GM18498 (cell line): ENCODE data around the gene BTG2.
A peak's percentile ranks its signal among the peaks of the same experiment; 100 is the strongest.
"Not testable (repeated sequence)": the region's sequence is repeated elsewhere in the genome, so short reads cannot be mapped to it uniquely, and the experiment has no call there.

Source experiments
- ATAC-seq: cut with Tn5 transposase; IDR thresholded peaks from one replicate; pipeline ENCODE4 v1.9.1; 2021; ENCODE audit warnings: mild to moderate bottlenecking, moderate library complexity; ENCODE audit not compliant: unreplicated experiment

Gene BTG2, protein sequence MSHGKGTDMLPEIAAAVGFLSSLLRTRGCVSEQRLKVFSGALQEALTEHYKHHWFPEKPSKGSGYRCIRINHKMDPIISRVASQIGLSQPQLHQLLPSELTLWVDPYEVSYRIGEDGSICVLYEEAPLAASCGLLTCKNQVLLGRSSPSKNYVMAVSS

DNA sequence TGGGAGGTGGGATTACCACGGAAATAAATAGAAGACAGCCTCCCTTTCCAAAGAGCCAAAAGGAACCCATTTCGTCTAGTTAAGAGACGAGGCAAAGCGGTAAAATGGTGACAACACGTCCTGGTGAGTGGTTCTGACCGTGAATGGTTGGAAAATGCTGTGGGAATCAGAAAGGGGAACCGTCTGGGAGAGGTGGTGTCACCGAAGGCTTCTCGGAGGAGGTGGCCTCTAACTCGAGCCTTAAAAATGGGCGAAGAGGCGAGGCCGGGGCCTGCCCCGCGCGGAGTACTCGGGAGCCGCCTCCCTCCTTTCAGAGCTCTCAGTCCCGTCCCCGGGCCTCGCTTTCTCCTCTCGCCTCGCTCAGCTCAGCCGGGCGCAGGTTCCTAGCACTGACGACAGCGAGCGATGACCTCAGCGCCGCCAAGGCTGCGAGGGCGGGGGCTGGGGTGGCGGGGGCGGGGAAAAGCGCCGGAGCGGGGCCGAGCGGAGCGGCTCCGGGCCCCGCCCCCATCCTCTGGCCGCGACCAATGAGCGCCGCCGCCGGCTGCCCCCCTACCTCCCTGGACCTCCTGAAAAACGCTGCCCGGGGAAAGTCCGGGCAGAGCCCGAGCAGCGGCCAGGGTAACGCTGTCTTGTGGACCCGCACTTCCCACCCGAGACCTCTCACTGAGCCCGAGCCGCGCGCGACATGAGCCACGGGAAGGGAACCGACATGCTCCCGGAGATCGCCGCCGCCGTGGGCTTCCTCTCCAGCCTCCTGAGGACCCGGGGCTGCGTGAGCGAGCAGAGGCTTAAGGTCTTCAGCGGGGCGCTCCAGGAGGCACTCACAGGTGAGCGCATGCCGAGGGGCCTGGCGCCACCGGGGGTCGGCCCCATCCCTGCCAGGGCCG lies at the start of gene BTG2:
TSS of gene BTG2 (plus strand) at position 601 of the 890 bp plus-strand sequence. CDS start at position 689, 88 bp downstream.
- peak; percentile 76 for ATAC-seq

DNA sequence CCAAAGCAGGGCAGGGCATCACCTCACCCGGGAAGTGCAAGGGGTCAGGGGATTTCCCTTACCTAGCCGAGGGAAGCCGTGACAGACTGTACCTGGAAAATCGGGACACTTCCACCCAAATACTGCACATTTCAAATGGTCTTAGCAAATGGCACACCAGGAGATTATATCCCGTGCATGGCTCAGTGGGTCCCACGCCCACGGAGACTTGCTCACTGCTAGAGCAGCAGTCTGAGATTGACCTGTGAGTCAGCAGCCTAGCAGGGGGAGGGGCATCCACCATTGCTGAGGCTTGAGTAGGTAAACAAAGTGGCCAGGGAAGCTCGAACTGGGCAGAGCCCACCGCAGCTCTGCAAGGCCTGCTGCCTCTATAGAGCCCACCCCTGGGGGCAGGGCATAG lies 48.7 kb upstream of the BTG2 start:
- ATAC-seq, result not testable (repeated sequence)

DNA sequence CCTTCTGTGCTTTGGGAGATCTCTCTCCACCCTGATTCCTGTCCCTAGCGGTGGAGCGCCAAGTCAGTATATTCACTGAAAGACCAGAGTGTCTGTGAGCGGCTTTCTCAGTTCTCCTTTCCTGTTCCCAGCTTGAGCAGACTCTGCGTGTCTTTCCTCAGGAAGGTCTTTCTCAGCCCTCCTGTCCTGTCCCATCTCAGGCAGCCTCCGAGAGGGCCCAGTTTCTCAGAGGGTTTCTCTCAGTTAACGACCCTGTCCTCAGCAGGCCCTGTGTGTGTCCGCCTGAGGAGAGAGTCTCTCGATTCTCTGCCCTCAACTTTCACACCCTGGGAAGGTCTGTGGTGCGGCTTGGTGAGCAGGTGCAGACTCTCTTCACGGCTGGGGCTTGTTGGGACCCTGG lies 41.8 kb upstream of the BTG2 start:
- no peak for ATAC-seq

DNA sequence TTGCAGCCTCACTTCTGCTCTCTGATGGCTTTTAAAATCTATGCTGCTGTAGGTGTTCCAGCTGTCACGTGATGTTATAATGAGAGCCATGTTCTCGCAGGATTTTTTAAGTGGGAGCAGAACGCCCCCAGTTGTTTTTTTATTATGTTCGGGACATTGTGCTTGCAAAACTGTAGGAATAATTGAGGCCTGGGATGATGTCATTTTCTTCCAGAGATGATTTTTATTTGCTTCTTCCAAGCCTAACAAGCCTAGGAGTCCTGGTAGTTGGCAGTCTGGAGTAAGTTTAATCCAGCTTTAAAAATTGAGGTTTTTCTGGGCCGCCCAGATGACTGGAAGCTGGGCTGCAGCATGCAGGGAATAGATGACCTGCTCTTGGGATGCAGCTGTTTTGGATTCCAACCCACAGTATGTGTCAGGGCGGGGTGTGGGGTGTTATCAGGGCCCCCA lies 41.2 kb upstream of the BTG2 start:
- no peak for ATAC-seq

DNA sequence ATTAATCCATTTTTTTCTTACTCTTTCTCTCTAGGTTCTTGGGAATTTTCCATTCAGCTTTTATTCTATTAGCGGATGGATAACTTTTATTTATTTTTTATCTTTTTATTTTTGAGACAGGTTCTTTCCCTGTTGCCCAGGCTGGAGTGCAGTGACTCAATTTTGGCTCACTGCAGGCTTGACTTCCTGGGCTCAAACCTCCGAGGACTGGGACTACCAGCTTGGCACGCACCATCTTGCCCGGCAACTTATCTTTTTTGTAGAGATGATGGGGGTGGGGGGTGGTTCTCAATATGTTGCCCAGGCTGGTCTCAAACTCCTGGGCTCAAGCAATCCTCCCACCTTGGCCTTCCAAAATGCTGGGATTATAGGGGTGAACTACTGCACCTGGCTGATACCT lies 39.8 kb upstream of the BTG2 start:
- ATAC-seq, result no peak

DNA sequence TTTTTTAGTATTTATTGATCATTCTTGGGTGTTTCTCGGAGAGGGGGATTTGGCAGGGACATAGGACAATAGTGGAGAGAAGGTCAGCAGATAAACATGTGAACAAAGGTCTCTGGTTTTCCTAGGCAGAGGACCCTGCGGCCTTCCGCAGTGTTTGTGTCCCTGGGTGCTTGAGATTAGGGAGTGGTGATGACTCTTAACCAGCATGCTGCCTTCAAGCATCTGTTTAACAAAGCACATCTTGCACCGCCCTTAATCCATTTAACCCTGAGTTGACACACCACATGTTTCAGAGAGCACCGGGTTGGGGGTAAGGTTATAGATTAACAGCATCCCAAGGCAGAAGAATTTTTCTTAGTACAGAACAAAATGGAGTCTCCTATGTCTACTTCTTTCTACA lies 39.2 kb upstream of the BTG2 start:
- not testable (repeated sequence) for ATAC-seq

DNA sequence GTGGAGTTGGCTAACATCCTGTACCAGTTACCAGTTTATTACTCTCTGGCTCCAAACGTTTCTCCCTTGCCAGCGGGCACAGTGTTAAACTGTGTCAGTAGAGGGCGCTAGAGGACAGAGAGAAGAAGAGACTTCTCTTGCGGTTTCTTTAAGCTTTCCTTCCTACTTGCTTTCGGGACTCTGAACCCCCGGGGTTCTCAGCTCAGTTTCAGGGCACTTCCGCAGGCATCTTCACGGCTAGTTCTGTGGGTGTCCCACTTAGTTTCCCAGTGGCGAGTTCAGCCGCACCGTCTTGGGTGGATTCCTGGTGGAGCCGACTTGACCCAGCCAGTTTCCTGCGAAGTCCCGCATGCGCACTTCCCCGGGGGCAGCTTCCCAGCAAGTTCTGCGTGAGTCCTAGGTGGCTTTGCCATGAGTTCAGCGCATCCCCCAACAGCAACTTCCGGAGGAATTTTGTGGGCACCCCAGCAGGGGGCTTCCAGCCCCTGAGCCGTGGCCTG lies 37.9 kb upstream of the BTG2 start:
- ATAC-seq, result peak; percentile 75

DNA sequence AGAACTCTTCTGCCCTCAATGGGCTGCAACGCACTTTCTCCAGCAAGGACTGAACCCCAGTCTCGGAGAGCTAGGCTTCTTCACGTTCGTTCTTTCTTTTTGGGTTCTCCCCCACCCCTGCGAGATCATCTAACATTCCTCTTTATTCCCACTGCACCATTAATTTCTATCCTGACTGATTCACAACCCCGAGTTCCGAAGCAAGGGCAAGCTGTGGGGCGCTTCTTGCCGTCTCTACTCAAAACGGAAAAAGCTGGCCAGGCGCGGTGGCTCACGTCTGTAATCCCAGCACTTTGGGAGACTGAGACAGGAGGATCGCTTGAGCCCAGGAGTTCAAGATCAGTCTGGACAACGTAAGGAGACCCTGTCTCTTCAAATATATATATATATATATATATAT lies 37.4 kb upstream of the BTG2 start:
- no peak for ATAC-seq

DNA sequence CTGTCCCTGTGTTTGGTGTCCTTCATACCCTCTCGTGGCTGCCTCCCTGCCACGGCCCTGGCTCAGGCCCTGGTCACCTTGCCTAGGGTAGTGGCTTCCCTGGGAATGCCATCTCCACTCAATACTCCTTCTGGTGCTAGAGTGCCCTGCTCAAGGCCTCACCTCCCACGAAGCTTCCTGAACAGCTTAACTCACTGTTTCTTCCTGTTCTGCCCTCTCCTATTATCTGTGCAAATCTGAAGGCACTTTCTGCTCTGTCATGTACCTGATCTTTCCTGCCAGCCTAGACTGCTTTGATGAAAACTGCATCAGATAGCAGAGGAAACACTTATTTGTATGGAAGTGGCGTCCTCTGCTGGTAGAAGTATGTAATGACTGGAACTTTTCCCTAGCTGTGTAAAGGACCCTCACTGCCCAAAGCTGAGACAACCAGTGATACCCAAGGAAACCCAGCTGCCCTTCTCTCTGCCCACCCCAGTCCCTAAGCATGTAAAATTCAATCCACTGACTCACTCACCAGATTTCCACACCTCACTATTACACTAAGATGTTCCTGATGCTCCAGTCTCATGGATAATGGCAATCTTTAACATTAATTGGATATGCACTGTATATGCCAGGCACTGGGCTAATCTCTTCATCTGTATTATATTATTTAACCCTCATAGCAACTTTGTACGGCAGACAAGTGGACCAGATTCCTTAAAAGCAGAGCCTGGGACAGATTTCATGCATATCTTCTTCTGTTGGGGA lies 36.2 kb upstream of the BTG2 start:
- ATAC-seq, result no peak

DNA sequence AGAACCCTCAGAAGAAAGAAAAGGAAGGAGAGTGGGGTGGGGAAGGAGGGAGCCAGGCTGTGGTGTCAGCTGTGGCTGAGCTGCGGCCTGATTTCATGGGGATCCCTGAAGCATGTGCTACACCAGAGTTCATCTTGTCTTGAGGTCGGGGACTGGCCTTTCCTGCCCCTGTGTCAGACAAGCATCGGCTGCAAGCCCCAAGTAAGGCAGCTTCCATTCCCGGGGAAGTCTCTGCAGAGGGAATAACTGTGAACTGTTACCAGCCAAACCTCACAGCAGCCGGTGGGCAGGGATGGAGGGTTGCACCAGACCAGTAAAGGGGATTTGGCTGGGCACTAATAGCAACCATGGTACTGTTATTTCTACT lies 35.7 kb upstream of the BTG2 start:
- no peak for ATAC-seq

DNA sequence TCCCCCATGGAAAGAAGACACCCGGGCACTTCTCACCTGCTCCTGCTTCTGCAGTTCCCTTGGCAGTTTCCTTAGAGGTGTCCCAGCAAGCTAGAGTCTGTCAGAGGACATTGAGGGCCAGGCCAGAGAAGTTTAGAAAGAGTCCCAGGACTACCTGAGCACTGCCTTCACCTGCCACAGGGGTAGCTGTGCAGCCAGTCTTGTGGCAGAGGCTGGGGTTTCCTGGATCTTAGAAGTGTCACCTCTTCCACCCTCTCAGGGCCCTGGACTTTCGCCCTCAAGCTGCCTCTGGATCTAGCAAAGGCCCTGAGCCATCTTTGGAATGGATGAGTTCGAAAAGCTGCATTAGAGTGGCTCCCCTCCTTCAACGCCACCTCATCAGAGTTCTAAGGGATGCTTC lies 34.9 kb upstream of the BTG2 start:
- no peak for ATAC-seq

DNA sequence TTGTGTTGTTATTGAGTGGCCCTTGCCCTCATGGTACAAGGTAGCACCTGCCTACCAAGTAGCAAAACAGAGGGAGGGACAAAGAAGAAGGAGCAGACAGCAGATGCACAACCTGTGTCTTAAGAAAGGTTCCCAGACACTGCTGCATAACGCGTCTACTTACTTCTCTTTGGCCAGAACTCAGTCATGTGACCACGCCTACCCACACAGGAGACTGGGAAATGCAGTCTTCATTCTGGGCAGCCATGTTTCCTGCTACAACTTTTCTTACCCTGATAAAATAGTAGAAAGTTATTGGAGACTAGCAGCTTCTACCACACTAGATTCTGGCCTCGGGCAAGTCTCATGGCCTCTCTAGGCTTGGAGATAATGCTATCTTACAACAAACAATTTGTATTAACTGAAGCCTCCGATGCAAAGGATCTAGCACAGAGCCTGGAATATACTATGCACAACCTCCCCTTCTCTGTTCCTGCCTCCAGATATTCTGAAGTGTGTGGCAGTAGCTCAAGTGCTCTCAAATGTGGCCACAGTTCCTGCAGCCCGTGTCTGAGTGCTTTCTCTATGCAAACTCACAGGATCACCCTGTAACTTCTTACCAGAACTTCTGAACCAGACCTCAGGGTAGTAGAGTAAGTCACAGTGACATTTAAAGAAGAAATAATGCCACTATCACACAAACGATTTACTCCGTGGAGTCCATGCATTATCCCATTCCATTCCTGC lies 34.1 kb upstream of the BTG2 start:
- ATAC-seq, result no peak

DNA sequence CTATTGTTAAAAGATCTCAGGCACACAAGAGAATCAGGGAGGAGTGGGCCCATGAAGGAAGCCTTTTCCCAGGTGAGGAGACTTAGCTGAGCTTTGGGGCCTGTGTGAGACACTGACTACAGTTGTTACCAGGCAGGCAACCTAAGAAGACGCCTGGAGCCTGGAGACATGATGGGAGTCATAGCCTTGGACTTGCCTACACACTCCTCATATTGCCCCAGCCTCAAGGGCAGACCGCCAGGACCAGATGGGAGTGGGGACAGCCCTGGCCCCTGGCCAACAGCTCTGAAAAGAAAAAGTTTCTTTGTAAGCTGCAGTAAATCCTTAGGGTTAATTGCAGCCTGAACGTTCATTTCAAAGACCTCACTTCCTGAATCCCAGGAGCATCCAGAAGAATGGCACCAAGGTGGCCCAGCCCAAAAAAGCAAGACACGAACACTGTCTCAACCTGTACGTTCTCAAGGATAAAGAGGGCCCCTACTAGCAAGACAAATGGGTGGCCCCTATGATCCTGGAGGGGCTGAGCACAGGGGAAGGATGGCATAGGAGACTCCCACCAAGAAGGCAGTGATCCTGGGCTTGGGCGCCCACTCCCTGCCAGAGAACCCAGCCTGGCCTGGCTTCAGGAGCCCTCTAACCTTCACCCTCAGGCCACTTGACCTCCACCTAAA lies 33.2 kb upstream of the BTG2 start:
- ATAC-seq, result no peak

DNA sequence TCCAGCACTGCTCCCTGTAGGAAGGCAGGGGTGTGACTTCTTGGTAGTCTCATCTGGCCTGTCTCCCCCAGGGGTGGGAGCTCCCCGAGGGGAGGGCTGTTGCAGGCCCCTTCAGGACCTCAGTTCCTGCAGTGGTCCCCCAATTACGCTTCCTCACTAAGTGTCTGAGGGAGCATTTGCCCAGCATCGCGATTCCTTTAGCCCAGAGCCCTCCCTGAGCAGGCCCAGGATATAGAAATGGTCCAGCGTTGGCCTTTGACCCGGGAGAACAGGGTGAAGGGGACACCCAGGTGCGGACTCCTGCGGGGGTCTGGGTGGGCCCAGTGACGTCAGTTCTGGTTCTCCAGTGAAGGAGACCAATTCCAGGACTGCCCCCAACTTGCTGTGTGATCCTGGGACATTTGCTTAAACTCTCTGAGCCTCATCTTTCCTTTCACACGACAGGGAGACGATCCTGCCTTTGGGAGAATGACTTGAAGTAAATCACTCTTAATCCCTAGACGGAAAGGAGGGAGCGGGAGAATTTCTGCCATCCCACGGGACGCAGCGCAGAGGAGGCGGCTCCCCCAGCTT lies 32.6 kb upstream of the BTG2 start:
- no peak for ATAC-seq

DNA sequence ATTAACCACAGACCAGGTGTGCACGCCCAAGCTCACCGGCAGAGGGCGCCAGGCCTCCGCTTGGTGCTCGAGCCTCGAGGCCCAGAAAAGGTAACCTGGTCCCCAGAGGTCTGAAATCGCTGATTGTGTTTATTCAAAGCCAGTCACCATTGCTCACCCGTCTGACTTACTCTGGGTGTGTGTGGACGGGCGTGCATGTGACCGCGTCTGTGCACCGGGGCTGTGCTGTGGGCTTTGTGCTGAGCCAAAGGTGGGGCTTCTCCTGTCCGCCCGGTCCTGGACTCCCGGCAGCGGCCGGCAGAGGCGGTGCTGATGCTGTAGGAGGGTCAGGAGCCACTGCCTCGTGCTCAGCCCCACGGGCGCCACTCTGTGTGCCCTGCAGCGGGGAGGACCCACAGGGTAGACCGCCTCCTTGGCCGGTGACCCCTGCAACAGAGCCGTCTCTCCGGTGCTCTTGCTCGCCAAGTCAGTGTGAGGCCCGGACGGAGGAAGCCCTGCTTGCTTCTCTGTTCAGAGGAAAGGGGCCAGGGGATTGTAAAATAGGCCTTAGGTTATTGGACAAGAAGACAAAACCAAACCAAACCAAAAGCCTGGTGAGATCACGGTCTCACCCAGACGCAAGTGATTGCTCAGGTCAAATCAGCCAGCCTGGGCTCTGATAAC lies 32.0 kb upstream of the BTG2 start:
- ATAC-seq, result peak; percentile 55

DNA sequence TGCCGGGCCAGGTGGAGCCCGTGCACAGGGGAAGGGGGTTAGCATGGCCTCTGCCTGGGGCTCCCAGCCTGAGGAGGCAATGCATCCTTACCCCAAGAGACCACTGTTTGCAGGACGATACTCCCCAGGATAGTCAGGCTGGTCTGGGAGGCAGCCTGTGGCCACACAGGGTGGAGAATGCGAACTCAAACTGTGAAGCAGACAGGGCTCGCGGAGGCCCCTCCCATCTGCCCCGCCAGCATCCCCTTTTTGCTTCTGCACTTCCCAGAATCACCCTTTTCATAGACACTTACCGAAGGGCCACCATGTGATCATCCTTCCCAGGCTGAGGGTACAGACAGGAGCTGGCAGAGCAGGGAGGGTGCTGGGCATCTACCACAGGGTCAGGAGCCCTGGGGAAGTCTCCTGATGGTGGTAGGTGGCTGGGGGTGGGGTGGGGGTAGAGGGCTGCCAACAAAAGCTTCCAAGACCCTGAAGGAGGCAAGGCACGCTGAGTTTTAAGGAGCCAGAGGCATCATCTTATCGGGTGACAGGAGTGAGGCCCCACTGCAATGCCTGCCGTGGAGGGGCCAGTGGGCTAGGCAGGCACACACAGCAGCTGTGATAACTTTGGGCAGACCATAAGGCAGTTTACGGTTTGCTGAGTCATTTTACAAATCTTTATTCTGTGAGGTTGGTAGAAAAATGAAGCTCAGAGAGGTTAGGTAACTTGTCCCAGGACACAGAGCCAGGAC lies 31.3 kb upstream of the BTG2 start:
- peak; percentile 16 for ATAC-seq

DNA sequence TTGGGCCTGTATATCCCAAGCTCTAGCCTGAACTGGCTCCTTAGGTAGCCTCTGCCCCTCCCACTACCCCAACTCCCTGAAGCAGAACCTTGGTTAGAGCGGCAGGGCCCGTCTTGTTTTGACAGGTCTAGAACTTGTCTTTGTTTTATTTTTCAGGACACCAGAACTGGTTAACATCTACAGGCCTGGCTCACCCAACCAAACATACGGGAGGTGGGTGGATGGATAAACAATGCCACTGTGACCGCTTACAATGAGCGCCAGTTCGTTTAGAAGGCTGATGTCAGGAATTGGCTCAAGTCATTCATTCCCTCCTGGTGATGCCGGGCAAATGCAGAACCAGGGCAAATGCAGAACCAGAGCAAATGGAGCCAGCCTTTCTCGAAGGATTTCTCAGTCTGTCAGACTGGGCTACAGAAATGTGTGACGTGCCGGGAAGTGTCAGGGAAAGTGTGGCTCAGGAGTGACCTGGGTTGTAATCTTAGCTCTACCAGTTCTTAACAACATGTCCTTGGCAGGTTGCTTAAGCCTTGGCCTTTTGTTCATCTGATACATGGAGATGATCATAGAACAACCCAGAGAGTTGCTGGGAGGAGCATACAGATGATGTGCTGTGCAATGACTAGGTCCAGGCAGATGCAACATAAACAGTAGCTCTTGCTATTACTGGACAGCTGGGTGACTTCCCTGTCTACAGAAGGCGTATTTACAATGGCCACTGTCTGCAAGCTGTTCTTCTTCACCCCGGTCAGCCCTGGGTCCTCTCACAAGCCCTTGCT lies 30.5 kb upstream of the BTG2 start:
- ATAC-seq, result no peak

DNA sequence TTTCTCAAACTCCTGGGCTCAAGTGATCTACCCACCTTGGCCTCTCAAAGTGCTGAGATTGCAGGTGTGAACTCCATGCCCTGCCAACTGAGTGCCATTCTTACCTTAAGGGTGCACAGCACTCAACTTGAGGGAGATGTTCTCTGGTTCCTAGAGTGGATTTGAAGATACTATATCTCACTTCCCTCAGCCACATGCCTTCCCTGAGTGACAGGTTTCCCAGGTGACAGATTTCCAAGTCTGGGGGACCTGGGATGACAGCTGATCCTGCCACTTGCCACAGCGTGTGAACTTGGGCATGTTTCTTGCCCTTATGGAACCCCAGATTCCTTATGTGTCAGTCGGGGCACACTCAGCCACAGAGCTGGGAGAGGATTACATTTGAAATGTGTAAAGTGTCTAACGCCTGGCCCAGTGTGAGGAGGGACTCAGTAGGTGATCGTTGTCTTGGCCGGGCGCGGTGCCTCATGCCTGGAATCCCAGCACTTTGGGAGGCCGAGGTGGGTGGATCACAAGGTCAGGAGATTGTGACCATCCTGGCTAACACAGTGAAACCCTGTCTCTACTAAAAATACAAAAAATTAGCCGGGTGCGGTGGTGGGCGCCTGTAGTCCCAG lies 29.6 kb upstream of the BTG2 start:
- no peak for ATAC-seq
